Hematopoietic multipotent progenitor cell treated with erythropoietin and hydrocortisone succinate and interleukin-3 and kit ligand, for 4 days (in vitro differentiated cells): ENCODE data around the gene BBS9.
"Not testable (repeated sequence)": the region's sequence is repeated elsewhere in the genome, so short reads cannot be mapped to it uniquely, and the experiment has no call there.

Source experiments
- DNase-seq: peaks from one replicate; pipeline ENCODE4 v3.0.0-alpha.2; 2015

The BBS9 gene

DNA sequence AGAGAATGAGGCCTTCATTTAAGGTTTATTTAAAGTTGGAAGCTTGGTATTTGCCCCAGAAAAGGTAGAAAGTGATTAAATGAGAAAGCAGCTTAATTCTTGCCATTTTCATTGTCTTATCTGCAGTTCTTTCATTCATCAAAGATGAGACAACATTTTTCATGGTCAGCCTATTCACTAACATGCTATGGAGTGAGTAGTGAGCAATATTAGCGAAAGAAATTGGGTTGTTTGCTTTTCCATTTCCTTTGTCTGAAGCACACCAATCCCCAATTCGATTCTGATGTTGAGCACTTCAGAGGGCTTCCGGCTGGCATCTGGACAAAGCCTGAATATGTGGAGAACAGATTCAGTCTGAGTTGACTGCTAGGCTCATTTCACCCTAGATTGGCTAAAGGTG lies 317.2 kb downstream of the BBS9 start:
- DNase-seq = no peak

DNA sequence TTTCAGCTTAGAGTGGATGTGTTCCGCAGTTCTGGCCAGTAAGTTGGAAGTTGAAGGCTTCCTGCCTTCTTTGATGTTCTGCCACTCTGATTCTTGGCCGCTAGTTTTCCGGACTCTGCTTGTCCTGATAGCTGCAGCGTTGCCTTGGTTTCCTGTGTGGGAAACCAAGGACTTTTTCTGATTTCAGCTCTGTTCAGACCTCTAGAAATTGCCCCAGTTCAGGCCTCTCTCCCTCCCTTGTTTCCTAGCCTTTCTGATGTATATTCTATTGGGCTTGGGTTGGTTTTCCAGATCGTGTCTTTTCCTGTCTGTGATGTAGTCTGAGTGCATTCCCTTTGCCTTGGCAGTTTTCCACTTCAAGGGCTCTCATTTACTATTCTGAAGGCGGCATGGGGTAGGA lies 318.7 kb downstream of the BBS9 start:
- peak; percentile 42 for DNase-seq

DNA sequence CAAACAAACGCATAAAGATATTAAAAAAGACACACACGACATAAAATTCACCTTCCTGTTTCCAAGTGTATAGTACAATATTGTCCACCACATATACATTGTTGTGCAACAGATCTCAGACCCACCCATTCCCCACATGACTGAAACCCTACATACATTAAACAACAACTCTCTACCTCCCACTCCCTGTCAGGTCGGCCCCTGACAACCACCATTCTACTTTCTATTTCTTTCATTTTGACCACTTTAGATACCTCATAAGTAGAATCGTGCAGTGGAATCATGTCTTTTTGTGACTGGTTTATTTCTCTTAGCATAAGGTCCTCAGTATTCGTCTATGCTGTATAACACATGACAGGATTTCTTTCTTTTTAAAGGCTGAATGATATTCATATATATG lies 320.5 kb downstream of the BBS9 start:
- no peak for DNase-seq

DNA sequence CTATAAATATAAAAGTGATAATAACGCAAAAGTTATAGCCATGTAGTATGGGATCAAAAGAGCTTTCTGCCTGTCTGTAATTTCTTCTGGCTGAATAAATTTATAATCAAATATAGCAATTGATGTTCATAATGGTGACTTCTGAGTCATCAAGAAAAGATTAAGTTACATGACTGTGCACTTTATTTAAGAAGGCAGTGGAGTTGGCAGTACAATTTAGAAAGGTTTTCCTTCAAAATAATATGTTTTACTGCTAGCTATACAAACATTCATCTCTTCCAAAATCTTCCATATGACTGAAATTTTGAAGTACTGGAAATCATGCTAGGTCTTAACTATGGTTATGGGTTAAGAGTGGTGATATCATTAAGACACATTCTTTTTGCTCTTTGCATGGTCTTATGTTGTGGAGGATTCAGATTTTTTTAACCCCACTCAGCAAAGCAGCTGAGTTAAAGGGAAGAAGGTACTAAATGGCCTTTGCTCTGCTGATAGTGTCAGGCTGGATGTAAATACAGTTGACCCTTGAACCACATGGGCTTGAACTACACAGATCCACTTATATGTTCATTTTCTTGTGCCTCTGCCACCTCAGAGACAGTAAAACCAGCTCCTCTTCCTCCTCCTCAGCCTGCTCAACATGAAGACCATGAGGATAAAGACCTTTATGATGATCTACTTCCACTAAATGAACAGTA lies 323.6 kb downstream of the BBS9 start:
- no peak for DNase-seq

DNA sequence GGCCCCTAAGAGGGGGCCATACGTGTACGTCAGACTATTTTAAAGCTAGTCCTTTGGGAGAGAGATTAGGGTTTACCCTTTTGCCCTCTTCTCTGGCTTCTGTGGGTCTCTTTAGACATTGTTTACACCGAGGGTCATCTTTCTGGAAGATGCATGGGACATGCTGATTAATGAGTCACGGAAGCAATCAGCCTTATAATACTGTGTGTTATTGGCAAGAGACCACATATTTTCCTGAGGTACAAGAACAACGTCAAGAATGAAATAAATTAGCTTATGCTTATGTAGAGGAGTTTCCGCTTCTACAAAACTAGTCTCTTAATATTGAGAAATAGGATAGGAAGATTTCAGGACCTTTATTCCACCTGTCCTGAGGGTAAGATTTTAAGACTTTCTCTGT lies 327.7 kb downstream of the BBS9 start:
- no peak for DNase-seq

DNA sequence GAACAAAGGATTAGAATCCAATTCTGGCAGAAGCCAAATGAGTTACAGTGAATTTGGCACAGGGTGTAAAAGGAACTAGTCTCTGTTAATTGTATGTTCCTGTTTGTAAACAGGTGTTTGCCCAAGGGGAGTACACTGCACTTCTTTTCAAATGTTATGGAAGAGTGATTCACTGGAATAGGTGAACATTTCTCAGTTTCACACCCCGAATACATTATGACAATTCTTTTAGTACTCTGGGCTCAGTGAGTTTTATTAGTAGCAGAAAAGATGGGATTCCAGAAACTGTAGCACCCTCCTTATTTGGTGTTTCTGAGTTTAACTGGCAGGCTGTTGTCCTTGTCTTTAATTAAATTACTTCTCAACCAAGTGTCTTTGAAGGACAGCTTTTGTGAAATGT lies 329.2 kb downstream of the BBS9 start:
- DNase-seq = no peak

DNA sequence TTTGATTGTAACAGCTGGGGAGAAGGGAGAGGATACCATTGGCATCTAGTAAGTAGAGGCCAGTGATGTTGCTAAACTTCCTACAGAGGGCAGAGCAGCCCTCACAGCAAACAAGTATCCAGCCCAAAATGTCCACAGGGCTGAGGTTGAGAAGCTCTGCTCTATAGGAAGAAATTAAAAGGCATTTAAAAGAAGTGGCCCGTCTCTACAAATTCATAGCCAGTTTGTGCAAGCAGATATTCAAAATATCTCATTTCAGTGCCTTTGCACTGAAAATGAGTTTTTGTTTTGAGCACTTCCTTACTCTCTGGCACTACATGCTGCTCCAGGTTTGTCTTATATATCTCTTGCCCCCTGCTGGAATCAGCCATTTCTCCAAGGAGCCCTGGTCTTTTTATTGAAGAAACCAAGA lies 330.0 kb downstream of the BBS9 start:
- DNase-seq = peak; percentile 68

DNA sequence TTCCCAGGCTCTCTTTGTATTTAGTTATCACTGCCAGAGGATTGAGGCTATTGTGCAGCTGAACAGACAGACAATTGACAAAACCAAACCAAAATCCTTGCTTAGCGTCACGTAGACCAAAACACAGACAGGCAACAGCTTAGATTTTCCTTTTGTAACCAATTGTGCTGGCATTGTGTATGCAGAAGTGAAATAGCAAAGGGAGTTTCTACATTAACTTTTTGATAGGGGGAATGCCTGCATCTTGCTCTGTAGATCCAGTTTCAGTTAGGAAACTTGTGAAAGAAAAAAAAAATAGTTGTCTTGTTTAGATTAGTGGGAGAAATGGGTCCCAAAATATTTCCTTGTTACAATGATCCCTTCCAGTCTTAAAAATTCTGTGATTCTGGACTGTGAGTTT lies 333.8 kb downstream of the BBS9 start:
- DNase-seq = no peak

DNA sequence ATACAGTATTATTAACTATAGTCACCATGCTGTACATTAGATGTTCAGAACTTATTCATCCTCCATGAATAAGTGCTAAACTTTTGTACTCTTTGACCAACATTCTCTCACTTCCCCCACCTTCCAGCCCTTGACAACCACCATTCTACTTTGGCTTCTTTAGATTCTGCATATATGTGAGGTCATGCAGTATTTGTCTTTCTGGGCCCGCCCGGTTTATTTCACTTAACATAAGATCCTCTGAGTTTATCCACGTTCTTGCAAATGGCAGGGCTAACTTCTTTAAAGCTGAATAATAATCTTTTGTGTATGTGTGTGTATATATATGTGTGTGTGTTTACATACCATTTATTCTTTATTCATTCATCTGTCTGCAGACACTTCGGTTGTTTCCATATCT lies 336.8 kb downstream of the BBS9 start:
- DNase-seq = no peak

DNA sequence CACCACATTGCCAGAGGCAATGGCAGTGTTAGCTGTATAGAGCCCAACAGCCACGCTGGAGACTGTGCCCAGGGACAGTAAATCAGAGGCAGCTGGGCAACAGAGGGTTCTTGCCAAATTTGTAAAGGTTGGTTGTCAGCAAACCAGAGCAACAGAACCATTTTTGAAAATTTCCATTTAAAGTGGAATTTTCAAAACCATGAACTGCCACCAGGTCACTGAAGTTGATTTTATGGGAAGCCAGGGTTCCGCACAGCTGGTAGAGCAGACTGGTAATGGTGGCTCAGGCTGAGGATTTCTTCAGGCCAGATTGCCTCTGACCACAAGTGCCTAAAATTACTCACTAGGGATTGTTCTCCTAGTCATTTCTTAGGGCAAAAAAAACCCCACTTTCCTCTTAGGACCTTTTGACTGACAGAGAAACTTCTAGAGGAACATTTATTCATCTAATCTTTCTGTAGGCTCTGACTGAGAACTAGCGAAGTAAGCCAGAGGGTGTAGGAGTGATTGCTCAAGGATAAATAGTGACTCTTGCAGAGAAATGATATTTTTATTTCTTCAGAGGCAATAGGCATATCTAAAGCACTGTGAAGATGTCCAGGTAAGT lies 342.4 kb downstream of the BBS9 start:
- DNase-seq = no peak

DNA sequence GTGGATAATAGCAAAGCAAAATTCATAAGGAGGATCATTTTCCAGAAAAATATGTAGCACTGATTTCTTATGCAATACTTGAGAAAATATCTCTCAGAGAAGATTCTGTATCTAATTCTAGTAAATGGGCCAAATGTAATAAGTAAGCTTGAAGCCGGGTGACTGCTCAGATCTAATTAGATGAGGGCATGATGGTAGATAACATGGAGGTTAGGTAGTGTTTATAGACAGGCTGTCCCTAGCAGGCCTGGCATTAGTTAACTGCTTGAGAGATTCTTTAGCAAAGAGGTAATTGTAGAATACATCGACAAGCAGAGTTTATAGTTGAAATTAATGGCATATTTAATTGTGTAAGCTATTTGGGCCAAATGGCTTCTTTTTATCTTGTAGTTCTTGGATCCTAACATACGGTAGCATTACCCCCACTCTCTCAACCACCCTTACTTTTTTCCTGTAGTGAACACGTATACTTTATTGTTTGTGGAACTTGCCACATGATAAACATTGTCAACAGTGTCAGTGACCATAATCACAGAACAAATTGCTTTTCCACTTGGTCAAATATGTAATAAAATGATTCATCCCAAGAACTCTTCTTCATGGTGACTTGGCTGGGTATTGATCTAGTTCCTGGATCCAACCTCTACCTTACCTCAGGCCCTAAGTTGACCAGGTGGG lies 343.1 kb downstream of the BBS9 start:
- no peak for DNase-seq

DNA sequence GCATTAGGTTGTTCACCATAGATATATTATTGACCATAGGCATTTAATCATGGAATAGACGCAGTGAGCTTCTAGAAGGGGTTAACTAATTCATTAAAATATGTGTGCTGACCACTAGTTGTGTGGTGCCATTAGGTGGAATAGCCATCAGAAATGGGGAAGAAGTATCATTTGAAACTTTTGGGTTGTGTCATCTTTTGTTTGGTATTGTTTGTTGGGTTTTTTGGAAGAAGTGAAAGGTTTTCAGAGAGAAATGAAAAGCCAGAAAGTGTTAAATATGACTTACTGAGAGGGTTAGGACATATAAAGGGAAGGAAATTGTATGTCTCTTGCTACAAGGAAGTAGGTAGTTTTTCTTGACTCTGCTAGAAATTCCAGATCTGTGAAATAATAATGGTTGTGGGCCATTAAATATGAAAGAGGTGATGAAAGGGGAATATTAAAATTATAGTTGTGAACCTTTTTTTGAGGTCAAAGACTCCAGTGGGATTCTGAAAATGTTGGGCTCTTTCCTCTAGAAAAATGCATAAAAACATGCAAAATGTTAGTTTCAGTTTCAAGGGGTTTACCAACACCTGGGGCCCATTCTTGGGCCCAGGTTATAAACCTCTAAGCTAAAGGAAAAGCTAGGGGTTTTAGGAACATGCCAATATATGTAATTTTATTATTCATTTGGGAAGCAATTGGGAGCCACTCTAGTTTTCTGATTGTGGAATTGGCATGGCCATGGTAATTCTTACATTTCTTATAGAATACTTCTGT lies 348.5 kb downstream of the BBS9 start:
- no peak for DNase-seq

DNA sequence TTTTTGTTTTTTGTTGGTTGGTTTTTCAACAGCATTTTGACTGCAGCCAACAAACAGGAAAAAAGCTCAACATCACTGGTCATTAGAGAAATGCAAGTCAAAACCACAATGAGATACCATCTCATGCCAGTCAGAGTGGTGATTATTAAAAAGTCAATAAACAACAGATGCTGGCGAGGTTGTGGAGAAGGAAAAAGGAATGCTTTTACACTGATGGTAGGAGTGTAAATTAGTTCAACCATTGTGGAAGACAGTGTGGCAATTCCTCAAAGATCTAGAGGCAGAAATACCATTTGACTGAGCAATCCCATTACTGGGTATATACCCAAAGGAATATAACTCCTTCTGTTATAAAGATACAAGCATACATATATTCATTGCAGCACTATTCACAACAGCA lies 355.1 kb downstream of the BBS9 start:
- DNase-seq = not testable (repeated sequence)

DNA sequence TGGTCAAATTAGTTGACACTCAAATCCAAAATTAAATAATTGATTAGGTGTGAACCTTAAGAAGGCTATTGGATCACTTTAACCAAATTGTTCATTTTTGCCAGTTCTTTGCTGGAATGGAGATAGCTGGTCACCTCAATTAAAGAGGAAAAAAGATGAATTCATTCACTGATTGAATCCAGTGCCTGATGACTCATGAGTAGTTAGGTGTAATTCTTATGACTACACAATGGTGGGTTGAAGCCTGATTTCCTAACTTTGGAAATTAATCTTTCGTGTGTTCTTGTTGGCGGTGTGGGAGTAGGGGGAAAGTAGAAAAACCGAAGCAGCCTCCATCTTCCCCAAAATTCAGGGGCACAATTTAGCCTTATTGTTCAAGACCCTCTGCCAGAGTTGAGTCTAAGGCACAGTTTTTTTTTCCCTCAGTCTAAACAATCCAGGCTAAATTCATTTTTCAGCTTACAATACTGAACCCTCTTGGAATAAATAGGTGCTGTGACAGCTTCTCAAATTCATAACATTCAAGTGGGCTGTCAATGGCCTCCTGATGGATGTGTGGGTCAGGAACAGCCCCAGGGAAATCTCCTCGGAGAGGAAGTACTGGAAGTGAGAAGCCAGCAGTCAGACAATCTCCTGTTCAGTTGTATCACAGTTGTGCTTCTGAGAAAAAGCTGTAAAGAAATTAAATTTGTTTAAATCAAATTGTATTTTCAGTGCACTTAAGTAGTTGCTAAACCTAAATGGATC lies 356.6 kb downstream of the BBS9 start:
- DNase-seq = no peak

DNA sequence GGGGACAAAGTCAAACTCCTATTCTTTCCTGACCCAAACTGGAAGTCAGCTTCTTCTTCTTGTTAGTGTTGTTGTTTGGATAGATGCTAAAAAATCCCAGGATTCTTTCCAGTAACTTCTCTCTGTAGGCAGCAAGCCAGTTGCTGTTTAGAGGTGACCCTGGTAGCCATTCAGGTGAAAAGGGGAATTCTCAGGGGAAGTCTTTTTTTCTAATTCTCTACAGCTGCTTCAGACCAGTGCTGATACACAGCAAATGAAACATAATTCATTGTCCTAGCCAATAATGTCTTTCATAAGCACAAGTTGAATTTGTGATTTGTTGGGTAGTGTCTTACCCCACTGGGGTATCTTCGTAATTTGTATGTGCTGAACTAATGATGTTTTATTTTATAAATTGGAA lies 357.3 kb downstream of the BBS9 start:
- no peak for DNase-seq

DNA sequence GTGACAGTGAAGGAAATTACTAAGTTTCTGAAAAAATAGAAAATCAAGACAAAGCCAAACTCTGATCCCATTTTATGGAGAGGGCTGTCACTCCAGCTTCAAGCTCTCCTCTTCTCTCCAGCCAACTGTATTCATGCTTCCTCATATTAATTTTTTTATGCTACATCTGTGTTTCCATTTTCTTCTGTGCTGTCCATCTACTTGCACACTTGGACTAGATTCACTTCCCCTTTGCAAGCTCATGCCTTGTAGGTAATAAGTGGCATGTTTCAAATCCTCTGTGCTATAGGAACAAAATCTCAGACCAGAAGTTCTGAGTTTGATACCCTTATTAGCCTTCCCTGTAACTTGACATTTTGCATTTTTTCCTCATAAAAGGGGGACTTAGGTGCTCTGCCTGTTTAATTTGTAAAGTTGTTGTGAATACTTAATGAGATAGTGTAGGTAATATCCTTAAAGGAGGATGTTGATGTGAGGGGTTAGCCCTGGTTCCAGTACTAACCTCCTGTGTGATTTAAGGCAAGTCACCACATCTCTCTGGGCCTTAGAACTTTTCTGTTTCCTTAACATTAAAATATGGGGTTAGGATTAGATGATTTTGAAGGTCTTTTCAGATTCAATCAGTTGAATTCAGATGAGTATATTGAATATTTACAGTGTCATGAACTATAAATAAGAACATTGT lies 358.8 kb downstream of the BBS9 start:
- peak; percentile 15 for DNase-seq

DNA sequence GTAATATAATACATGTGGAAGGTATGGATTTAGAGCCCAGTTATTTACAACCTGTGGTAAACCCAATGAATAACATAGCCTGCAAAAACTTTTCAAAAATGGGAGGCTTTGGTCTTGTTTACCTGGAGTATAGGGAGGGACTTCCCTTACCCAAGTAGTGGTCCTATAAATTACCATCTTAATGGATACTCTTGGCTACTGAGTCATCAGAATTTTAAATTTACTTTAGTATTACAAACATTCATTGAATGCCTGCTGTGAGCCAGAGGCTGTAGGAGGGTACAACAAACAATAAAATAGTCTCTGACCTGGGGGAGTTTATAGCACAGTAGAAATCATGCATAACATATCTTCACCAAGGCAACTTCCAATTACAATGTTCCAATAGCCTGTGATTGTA lies 365.1 kb downstream of the BBS9 start:
- DNase-seq = no peak

DNA sequence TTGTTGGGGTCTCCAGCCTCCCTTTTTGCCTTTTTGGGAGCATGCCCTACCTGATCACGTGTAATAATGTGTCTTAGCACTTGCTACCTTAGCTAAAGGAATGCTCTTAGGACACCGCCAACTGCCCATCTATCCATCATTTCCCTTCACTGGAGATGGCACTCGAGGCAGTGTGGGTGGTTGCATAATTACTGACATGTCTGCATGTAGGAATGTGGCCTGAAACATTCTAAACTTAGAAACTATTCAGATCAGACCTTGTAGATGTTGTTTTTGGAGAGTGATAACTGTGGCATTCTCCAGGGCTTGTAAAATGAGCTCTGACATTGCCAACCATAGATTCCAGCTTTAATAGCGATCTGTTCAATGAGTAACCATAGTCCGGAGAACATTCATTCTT lies 365.8 kb downstream of the BBS9 start:
- DNase-seq = no peak

DNA sequence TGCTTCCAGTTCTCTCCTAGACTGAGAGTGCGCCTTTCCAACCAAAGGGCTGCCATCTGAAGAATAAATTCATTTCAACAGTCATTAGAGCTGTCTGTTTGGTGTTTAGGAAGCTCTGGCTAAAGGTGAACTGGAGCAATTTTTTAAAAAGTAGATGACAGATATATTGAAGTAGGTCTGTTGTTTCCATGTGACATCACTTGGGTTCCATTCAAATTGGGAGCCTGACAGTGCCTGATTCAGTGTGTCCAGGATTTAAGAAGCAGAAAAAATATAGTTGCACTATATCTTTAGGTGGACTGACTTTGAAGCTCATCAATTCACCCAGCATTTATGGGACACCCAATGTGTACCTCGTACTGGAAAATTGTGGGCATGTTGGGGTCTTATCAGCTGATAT lies 367.7 kb downstream of the BBS9 start:
- no peak for DNase-seq

DNA sequence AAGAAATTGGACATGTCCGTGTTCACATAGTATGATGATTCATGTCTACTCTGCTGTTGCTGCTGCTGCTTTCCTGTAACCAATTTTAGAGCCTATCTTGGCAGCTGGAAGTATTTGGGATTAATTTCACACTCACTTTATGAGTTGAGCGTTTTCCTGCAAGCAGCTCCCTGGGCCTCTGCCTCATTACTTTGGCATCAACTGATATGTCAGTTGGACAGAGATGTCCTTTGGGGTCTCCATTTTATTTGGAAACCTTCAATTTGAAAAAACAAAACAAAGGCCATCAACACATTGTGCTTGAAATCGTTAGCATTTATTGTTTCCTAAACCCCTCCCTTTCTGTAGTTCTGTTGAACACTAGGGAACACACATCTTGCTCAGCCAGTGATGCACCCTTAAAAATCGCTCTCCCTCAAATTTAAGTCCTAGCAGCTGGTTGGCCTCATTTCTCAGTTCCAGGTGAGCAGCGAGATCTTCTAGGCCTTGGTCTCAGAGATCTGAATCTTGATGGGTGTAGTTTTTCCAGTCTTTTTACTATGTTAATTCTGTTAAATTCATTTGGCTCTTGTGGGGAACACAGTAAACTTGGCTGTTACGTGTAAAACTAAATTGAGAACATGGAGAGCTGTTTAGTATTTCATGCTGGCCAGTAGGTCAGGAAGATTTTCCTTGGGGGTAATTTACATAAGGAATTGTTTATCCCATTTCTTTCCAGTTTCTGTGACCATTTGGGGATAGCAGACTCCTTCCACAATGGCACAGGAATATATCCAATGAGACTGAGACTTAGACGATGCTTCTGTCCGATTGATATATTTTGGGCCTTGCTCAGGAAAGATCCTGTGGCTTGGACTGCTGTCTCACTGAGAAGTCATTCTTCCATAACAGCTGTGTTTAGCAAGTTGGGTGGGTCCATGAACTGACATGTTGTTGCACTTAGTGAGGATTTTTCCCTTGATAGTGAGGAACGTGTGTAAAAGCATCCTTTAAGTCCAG lies 371.6 kb downstream of the BBS9 start:
- DNase-seq = no peak

DNA sequence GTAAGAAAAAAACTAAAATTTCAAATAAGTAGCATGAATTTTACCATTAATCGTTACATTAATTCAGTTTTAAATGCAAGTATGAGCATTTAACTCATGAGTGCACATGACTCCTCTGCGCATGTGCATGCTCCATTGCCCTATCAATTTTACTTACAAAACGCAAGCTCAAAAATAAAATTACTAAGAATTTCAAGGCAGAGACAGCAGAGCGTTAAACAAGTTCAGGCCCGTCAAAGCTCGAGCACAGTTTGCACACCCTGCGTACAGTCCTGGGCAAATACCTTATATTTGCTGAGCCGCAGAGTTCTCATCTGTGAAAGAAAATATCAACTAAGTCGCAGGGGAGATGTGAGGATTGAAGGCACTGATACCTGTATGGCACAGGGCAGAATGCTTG lies 373.6 kb downstream of the BBS9 start:
- DNase-seq = no peak
